Measurements from ENCODE around the gene SYCN.
A peak's percentile ranks its signal among the peaks of the same experiment; 100 is the strongest.
"Not testable (repeated sequence)": the region's sequence is repeated elsewhere in the genome, so short reads cannot be mapped to it uniquely, and the experiment has no call there.

The SYCN gene

GRCh38 chr19:39203372-39204341 lies at the start of gene SYCN:
TSS of gene SYCN (minus strand) at chr19:39204263. CDS start at chr19:39204254, 9 bp downstream.
- no peak for DNase-seq (ENCODE audit: low read depth in 4 of 4, low spot score in 1 of 4)

GRCh38 chr19:39253374-39254149 lies 49.5 kb upstream of the SYCN start:
- no peak for DNase-seq (ENCODE audit: low read depth in 4 of 4, low spot score in 1 of 4)

- DNase-seq (ENCODE audit: low read depth in 4 of 4, low spot score in 1 of 4) = no peak
Measured at GRCh38 chr19:39252458-39252857, 48.4 kb upstream of the SYCN start.

- DNase-seq (ENCODE audit: low read depth in 4 of 4, low spot score in 1 of 4) = no peak
Measured at GRCh38 chr19:39251846-39252245, 47.8 kb upstream of the SYCN start.

GRCh38 chr19:39251081-39251480 lies 47.0 kb upstream of the SYCN start:
- no peak for DNase-seq (ENCODE audit: low read depth in 4 of 4, low spot score in 1 of 4)

GRCh38 chr19:39248806-39249205 lies 44.7 kb upstream of the SYCN start, which contains the start of gene IFNL4:
TSS of gene IFNL4 (minus strand) at chr19:39248856.
- no peak for DNase-seq (ENCODE audit: low read depth in 4 of 4, low spot score in 1 of 4)

- no peak for DNase-seq (ENCODE audit: low read depth in 4 of 4, low spot score in 1 of 4)
Measured at GRCh38 chr19:39247701-39248664, 43.9 kb upstream of the SYCN start.

- DNase-seq (ENCODE audit: low read depth in 4 of 4, low spot score in 1 of 4) = peak in 1 of 4 experiments; percentile 17
Measured at GRCh38 chr19:39246951-39247669, 43.0 kb upstream of the SYCN start.

GRCh38 chr19:39245166-39245565 lies 41.1 kb upstream of the SYCN start:
- DNase-seq (ENCODE audit: low read depth in 4 of 4, low spot score in 1 of 4) = not testable (repeated sequence)

- not testable (repeated sequence) for DNase-seq (ENCODE audit: low read depth in 4 of 4, low spot score in 1 of 4)
Measured at GRCh38 chr19:39244410-39245100, 40.5 kb upstream of the SYCN start, which contains the start of gene IFNL3. TSS of gene IFNL3 (minus strand) at chr19:39245006. CDS start at chr19:39244967, 39 bp downstream.

GRCh38 chr19:39243741-39244140 lies 39.7 kb upstream of the SYCN start:
- not testable (repeated sequence) for DNase-seq (ENCODE audit: low read depth in 4 of 4, low spot score in 1 of 4)

GRCh38 chr19:39240421-39240820 lies 36.4 kb upstream of the SYCN start:
- no peak for DNase-seq (ENCODE audit: low read depth in 4 of 4, low spot score in 1 of 4)

GRCh38 chr19:39238944-39239343 lies 34.9 kb upstream of the SYCN start:
- no peak for DNase-seq (ENCODE audit: low read depth in 4 of 4, low spot score in 1 of 4)

GRCh38 chr19:39238209-39238608 lies 34.1 kb upstream of the SYCN start:
- DNase-seq (ENCODE audit: low read depth in 4 of 4, low spot score in 1 of 4) = no peak

- DNase-seq (ENCODE audit: low read depth in 4 of 4, low spot score in 1 of 4) = peak in 3 of 4 experiments; percentile 21 to 28 (median 24)
Measured at GRCh38 chr19:39237200-39238184, 33.4 kb upstream of the SYCN start.

GRCh38 chr19:39236527-39236926 lies 32.5 kb upstream of the SYCN start:
- DNase-seq (ENCODE audit: low read depth in 4 of 4, low spot score in 1 of 4) = no peak

- no peak for DNase-seq (ENCODE audit: low read depth in 4 of 4, low spot score in 1 of 4)
Measured at GRCh38 chr19:39232708-39233107, 28.6 kb upstream of the SYCN start.

Data from stimulated activated CD4-positive, alpha-beta T cell treated with anti-CD3 and anti-CD28 coated beads, Interleukin-1b, Interleukin-23, amount 100 ng/mL, for 24 hours (primary cell).